Caco-2 (cell line): Measurements from ENCODE around the gene ATG7. TPM values are rescaled to one million over a fixed set of nuclear protein-coding genes. Genes with fewer than 3 reads are reported as not detected.
"Not testable (repeated sequence)": the region's sequence is repeated elsewhere in the genome, so short reads cannot be mapped to it uniquely, and the experiment has no call there.

Source experiments
- BruUV-seq: library from RNA; stranded (reverse); fragments of 400-500 nt; replicated peaks from 2 replicates; lab custom pipeline; 2021; lab: Mats Ljungman, UMichigan
- CTCF ChIA-PET: fragments of 300-600 bp; sonication (Branson Sonifier 250); formaldehyde crosslinking; loops from one replicate; lab custom pipeline; 2022; ENCODE audit warnings: antibody characterized with exemption; lab: Charles Lee
- POLR2A ChIA-PET: fragments of 300-600 bp; sonication (Branson Sonifier 250); formaldehyde crosslinking; loops from one replicate; lab custom pipeline; 2022; ENCODE audit warnings: antibody characterized with exemption; lab: Charles Lee
- DNase-seq, 2 experiments: peaks; one replicate each; pipeline versions ENCODE4 v3.0.0 to v3.0.0-alpha.2; 2020 to 2022
- H3K27me3 ChIP-seq: replicated peaks from 2 replicates; pipeline ENCODE4 v1.6.0; 2011; ENCODE audit warnings: low read length; ENCODE audit not compliant: control insufficient read depth, insufficient read depth
- H3K36me3 ChIP-seq: 2 replicates; pipeline ENCODE4 v1.5.1; 2011; ENCODE audit warnings: low read length; ENCODE audit not compliant: control insufficient read depth, insufficient read depth
- H3K4me1 ChIP-seq: fragments of 250-450 bp; sonication (Bioruptor Pico); 2 replicates; pipeline ENCODE4 v1.5.1; 2020; ENCODE audit warnings: mild to moderate bottlenecking
- H3K4me3 ChIP-seq: 2 replicates; pipeline ENCODE4 v1.5.1; 2011; ENCODE audit warnings: low read depth, mild to moderate bottlenecking, control low read depth, low read length
- H3K9me3 ChIP-seq: fragments of 250-450 bp; sonication (Bioruptor Pico); 2 replicates; pipeline ENCODE4 v1.5.1; 2020; ENCODE audit warnings: mild to moderate bottlenecking, moderate library complexity
- H3K27ac Mint-ChIP-seq: one replicate; pipeline ENCODE4 v1.8.0; 2022; ENCODE audit warnings: mixed read lengths; ENCODE audit not compliant: unreplicated experiment
- H3K27me3 Mint-ChIP-seq: one replicate; pipeline ENCODE4 v1.8.0; 2022; ENCODE audit warnings: mixed read lengths; ENCODE audit not compliant: insufficient read depth, unreplicated experiment
- H3K36me3 Mint-ChIP-seq: one replicate; pipeline ENCODE4 v1.8.0; 2022; ENCODE audit warnings: mild to moderate bottlenecking, mixed read lengths; ENCODE audit not compliant: insufficient read depth, unreplicated experiment
- H3K4me1 Mint-ChIP-seq: one replicate; pipeline ENCODE4 v1.8.0; 2022; ENCODE audit warnings: low read depth, mixed read lengths; ENCODE audit not compliant: unreplicated experiment
- H3K4me3 Mint-ChIP-seq: one replicate; pipeline ENCODE4 v1.8.0; 2022; ENCODE audit warnings: mild to moderate bottlenecking, moderate library complexity, mixed read lengths; ENCODE audit not compliant: unreplicated experiment
- H3K9me3 Mint-ChIP-seq: one replicate; pipeline ENCODE4 v1.8.0; 2022; ENCODE audit warnings: mixed read lengths; ENCODE audit not compliant: unreplicated experiment
- CTCF ChIP-seq, 2 experiments: fragments of 200-600 bp in 1 of 2; IDR thresholded peaks; 1 replicate in 1 of 2; 2 replicates in 1 of 2; pipeline versions ENCODE4 v1.5.1 to v1.8.0; 2011 to 2022; ENCODE audit warnings: antibody characterized with exemption in 1 of 2, control low read depth in 1 of 2, inconsistent platforms in 1 of 2, low read depth in 1 of 2, low read length in 1 of 2, mild to moderate bottlenecking in 1 of 2, moderate library complexity in 1 of 2; ENCODE audit not compliant: insufficient read depth in 1 of 2, severe bottlenecking in 1 of 2, unreplicated experiment in 1 of 2
- intact Hi-C: fragments of 100-400 bp; cut with micrococcal nuclease; formaldehyde crosslinking; loops from one replicate; pipeline ENCODE4 v1.10.0; 2022; ENCODE audit not compliant: unreplicated experiment
- total RNA-seq: library from RNA; stranded (reverse); gene quantifications from 2 replicates; pipeline ENCODE4 v1.2.3, GENCODE V29; 2022

Gene ATG7
- total RNA-seq, 1 experiment from 2014 or later = 24.4 TPM

DNA sequence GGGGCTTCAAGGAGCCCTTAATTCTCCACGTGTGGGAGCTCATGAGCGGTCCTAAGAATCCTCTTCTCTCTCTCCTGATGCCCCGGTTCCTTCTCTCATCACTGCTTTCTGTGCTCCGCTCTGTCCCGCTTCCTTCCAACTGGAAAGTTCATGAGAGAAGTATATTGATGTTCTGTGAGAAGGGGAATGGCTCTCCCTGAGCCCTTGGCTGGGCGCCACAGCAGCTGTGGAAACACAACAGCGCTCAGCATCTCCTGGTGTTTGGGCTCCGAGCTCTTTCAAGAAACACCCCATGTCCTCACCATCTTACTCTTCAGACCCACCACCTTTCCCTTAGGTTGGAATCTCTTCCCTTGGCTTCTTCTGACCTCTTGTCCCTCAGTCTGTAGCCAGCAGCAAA is 209.8 kb downstream of the ATG7 start:
- ChIA-PET POLR2A (no interaction called here), CTCF (no interaction called here)
- no peak overlapping the region for H3K27ac Mint-ChIP-seq
- no peaks in the 10 kb centered on the region for H3K27me3 Mint-ChIP-seq
- no peaks in the 10 kb centered on the region for H3K4me1 Mint-ChIP-seq
- DNase-seq = no peak
- H3K27me3 ChIP-seq = no peaks in the 10 kb centered on the region
- no peaks in the 10 kb centered on the region for H3K4me1 ChIP-seq
- no peaks in the 10 kb centered on the region for H3K36me3 Mint-ChIP-seq
- no peak overlapping the region for H3K4me3 ChIP-seq
- BruUV-seq = no TSS peak
- intact Hi-C loops = no loop called here
- H3K9me3 ChIP-seq = no peaks in the 10 kb centered on the region
- no peaks in the 10 kb centered on the region for H3K36me3 ChIP-seq
- no peaks in the 10 kb centered on the region for H3K9me3 Mint-ChIP-seq
- TF ChIP-seq CTCF (IDR thresholded peaks at IDR 0.05; ENCODE audit: insufficient read depth in 1 of 2, low read depth in 1 of 2, low read length in 1 of 2, severe bottlenecking in 1 of 2, unreplicated experiment in 1 of 2) = no peak
- H3K4me3 Mint-ChIP-seq = no peak overlapping the region

DNA sequence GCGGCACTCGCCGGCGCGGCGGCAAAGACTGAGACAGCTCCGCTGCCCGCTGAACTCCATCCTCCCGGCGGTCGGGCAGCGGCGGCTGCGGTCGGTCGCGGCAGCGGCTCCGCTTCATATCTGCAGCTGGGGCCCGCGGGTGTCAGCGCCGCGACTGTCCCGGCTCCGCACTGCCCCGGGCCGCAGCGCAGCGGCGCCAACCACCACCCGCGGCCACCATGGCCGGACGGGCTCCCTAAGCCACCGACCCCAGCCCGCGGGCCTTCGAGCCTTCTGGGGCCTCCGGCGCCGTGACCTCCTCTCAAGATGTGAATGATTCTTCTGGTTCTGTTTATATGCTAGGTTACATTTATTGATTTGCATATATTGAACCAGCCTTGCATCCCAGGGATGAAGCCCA is 216.2 kb downstream of the ATG7 start:
- CTCF ChIA-PET, H3K27ac Mint-ChIP-seq: not testable (repeated sequence)

DNA sequence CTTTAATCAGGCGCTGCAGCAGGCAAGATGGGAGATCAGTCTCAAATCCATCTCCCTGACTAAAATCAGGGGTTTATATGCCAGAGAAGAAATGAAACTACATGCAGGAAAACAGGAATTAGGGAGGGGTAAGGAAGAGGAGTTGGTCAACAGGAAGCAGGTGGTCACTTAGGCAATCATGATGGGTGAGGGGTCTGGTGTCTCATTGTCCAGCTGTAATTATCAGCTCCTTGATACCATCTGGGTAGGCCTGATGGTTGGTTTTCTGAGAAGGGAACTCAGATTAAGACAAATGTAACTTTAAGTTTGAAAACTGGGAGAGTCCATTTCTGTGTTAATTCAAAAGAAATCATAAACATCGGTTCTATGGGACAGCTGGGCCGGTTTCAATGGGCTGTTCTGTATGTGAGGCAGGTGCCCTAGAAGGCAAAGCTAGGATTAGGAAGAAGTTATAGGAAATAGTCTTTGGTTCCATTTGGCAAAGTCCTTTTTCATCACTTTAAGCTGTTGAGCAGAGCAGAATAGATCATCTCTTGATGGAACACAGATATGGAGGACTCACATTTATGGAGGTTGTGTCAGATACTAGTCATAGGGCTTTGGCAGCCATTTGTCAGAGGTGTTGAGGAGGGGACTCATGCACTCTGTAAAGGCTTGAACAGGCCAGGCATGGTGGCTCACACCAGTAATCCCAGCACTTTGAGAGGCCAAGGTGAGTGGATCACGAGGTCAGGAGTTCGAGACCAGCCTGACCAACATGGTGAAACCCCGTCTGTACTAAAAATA is 222.1 kb downstream of the ATG7 start:
- Histone ChIP-seq H3K27me3 (no peaks in the 10 kb centered on the region), H3K9me3 (no peaks in the 10 kb centered on the region), H3K4me3 (no peak overlapping the region), H3K36me3 (no peaks in the 10 kb centered on the region), H3K4me1 (no peaks in the 10 kb centered on the region)
- Mint-ChIP-seq H3K9me3 (peaks cover 15% of the 10 kb centered on the region), H3K4me1 (peaks cover 8% of the 10 kb centered on the region), H3K36me3 (no peaks in the 10 kb centered on the region), H3K4me3 (no peak overlapping the region), H3K27ac (no peak overlapping the region), H3K27me3 (no peaks in the 10 kb centered on the region)
- ChIA-PET POLR2A (no interaction called here), CTCF (no interaction called here)
- no peak for TF ChIP-seq CTCF (IDR thresholded peaks at IDR 0.05; ENCODE audit: insufficient read depth in 1 of 2, low read depth in 1 of 2, low read length in 1 of 2, severe bottlenecking in 1 of 2, unreplicated experiment in 1 of 2)
- intact Hi-C loops = no loop called here
- no peak for DNase-seq
- no TSS peak for BruUV-seq

More for the DNA sequence above, 216.2 kb downstream of the ATG7 start:
- H3K9me3 Mint-ChIP-seq, H3K4me3 ChIP-seq, H3K4me1 Mint-ChIP-seq, BruUV-seq, H3K9me3 ChIP-seq, H3K36me3 ChIP-seq, H3K4me1 ChIP-seq, intact Hi-C loops, POLR2A ChIA-PET, DNase-seq, H3K36me3 Mint-ChIP-seq, H3K4me3 Mint-ChIP-seq, H3K27me3 Mint-ChIP-seq, H3K27me3 ChIP-seq: not testable (repeated sequence)
